GM12878 (cell line): ENCODE measurements around the gene MTFMT.

Experiments
- ATF2 ChIP-seq: IDR thresholded peaks from 2 replicates; pipeline ENCODE4 v1.6.1; 2012; ENCODE audit warnings: low read length, inconsistent platforms
- ATF3 ChIP-seq: IDR thresholded peaks from 2 replicates; pipeline ENCODE4 v1.6.1; 2011; ENCODE audit warnings: low read depth, mild to moderate bottlenecking, low read length, moderate library complexity, borderline replicate concordance; ENCODE audit errors: extremely low read depth
- BCL11A ChIP-seq: IDR thresholded peaks from 2 replicates; pipeline ENCODE4 v1.6.1; 2011; ENCODE audit warnings: low read depth, low read length
- CBX3 ChIP-seq: fragments of 200-600 bp; sonication (generic); IDR thresholded peaks from 2 replicates; pipeline ENCODE4 v1.6.1; 2016; ENCODE audit warnings: low read depth, borderline replicate concordance
- CTCF ChIP-seq, 3 experiments: IDR thresholded peaks in 2 of 3; conservative IDR thresholded peaks in 1 of 3; 2 replicates each; pipeline ENCODE4 v1.5.1; 2011; ENCODE audit warnings: low read depth in 3 of 3, low read length in 3 of 3, mild to moderate bottlenecking in 3 of 3, control low read depth in 2 of 3, moderate library complexity in 2 of 3, inconsistent platforms in 1 of 3, mixed read lengths in 1 of 3; ENCODE audit not compliant: control insufficient read depth in 2 of 3, insufficient read depth in 1 of 3; ENCODE audit errors: extremely low read depth in 1 of 3
- EGR1 ChIP-seq, 2 experiments: IDR thresholded peaks; 1 replicate in 1 of 2; 2 replicates in 1 of 2; pipeline ENCODE4 v1.6.1; 2011 to 2012; ENCODE audit warnings: low read depth in 2 of 2, low read length in 2 of 2, borderline replicate concordance in 1 of 2, mild to moderate bottlenecking in 1 of 2, moderate library complexity in 1 of 2
- EZH2 ChIP-seq: IDR thresholded peaks from 2 replicates; pipeline ENCODE4 v1.6.1; 2012; ENCODE audit warnings: low read depth, mild to moderate bottlenecking, control low read depth, inconsistent platforms, low read length, borderline replicate concordance; ENCODE audit not compliant: control insufficient read depth
- POLR2A ChIP-seq: IDR thresholded peaks from 2 replicates; pipeline ENCODE4 v1.6.1; 2011; ENCODE audit warnings: low read depth, mild to moderate bottlenecking, low read length

- TF ChIP-seq CBX3 (no peak), CTCF (IDR thresholded peaks at IDR 0.05 in 2 of 3, conservative IDR thresholded peaks at IDR 0.05 in 1 of 3; ENCODE audit: control insufficient read depth in 2 of 3, extremely low read depth in 1 of 3, insufficient read depth in 1 of 3, low read depth in 3 of 3, low read length in 3 of 3) (no peak), ATF2 (no peak), POLR2A (no peak), EGR1 (IDR thresholded peaks at IDR 0.05; ENCODE audit: borderline replicate concordance in 1 of 2, low read depth in 2 of 2, low read length in 2 of 2) (no peak), ATF3 (no peak), EZH2 (no peak), BCL11A (no peak)
Observed at GRCh38 chr15:65058394-65059368, 29.2 kb upstream of the MTFMT start.
